GM19467 (cell line): ENCODE measurements around the gene CEP135.
A peak's percentile ranks its signal among the peaks of the same experiment; 100 is the strongest.
"Not testable (repeated sequence)": the region's sequence is repeated elsewhere in the genome, so short reads cannot be mapped to it uniquely, and the experiment has no call there.

Experiments used
- ATAC-seq: cut with Tn5 transposase; IDR thresholded peaks from one replicate; pipeline ENCODE4 v1.9.1; 2021; ENCODE audit warnings: mild to moderate bottlenecking, moderate library complexity; ENCODE audit not compliant: unreplicated experiment

The CEP135 gene

DNA sequence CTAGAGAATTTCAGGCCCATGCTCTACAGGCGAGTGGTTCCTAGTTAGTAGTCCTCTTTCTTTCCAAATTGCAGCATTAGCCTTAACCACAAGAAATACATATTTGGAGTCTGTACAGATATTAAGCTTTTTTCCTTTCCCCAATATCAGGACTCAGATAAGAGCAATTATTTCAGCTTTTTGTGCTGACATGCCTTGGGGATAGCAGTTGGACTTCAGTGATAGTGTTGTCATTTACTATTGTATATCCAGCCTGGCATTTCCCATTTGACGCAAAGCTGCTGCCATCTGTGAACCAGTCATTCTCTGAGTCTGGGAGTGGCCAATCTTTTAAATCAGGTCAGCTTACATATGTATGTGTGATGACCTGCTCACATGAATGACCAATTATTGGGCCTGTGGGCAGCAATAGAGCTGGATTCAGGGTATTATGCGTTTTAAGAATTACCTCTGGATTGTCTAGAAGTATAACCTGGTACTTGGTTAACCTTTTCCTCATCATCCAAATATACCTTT is 6.8 kb upstream of the CEP135 start:
- no peak for ATAC-seq

- ATAC-seq, result peak; percentile 32
Measured at GRCh38 chr4:55947254-55947882, 1.4 kb upstream of the CEP135 start.

GRCh38 chr4:55947912-55948725 is 626 bp upstream of the CEP135 start:
- no peak for ATAC-seq

- no peak for ATAC-seq
Measured at GRCh38 chr4:55949482-55949802, 697 bp downstream of the CEP135 start.

DNA sequence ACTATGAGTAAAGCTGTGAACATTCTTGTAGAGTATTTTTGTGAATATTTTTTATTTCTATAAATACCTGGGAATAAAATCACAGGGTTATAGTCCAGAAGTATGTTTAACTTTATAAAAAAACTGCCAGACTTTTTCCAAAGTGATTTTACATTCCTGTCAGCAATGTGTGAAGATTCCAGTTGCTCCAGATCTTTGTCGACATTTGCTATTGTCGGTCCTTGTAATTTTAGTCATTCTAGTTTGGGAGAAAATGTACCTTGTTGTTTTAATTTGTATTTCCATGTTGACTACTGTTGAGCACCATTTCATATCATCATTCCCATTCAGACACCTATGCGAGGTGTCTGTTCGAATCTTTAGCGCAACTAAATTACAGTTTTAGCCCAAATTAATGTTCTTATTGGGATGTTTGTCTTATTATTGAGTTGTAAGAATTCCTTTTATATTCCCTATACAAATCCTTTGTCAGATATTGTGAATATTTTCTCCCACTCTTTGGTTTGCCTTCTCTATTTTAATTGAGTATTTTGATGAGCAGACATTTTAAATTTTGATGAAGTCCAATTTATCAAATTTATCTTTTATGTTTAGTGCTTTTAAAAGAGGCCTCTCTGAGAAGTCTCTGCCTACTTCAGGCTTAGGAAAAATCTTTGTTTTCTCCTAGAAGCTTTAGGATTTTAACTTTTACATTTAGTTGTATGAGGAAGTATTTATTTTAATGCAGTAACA is 2.6 kb downstream of the CEP135 start:
- no peak for ATAC-seq

- no peak for ATAC-seq
Measured at GRCh38 chr4:55955710-55956109, 7.0 kb downstream of the CEP135 start.

GRCh38 chr4:55959655-55960054 is 10.9 kb downstream of the CEP135 start:
- ATAC-seq, result no peak

DNA sequence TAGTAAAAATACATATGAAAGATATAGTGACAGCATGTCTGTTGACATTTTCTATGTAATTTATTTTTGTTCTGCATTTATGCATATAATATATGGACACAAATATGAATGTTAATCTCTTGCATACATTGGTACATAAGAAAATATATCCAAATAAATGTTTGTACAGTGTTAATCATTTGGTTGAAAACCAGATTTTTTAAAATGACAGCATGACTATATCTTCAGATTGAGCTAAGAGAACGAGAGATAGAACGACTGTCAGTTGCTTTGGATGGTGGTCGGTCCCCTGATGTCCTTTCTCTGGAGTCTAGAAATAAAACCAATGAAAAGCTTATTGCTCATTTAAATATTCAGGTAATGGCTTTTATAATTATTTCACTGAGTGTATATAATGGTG is 15.3 kb downstream of the CEP135 start:
- no peak for ATAC-seq

GRCh38 chr4:55965585-55965984 is 16.8 kb downstream of the CEP135 start:
- no peak for ATAC-seq

GRCh38 chr4:55966324-55966723 is 17.6 kb downstream of the CEP135 start:
- ATAC-seq, result not testable (repeated sequence)

GRCh38 chr4:55967376-55967775 is 18.6 kb downstream of the CEP135 start:
- ATAC-seq, result no peak

DNA sequence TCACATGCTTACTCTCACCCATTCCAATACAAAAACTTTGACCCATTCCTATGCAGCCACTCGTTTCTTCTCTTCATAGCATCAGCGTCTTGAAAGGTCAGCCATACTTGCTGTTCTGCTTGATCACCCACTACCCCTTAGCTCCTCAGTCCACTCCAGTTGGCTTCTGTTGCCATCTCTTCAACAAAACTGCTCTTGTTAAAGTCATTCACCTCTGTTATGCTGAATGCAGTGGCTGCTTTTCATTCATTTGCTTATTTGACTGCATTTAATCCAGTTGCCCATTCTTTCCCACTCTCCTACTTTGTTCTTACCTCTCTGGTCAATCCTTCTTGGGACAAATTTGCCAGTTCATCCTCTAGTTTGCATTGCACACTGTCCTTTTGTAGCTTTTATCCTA is 24.9 kb downstream of the CEP135 start:
- ATAC-seq, result no peak

DNA sequence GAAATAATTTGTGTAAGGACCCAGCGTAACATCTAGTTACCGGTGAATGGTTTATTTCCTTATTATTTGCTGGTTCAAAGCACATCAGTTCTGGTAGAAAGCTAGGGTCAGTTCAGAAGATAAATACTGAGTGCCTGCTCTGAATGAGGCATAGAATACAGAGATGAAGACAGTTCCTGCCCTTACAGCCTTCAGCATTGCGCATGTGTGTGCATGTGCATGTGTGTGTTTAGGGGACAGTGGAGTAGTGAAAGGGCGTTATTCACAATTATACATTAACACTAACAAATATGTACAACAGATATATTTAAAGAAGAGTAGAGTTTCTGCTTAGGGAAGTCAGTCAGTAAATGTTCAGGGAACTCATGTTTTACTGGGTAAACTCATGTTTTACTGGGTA is 29.1 kb downstream of the CEP135 start:
- ATAC-seq, result no peak

DNA sequence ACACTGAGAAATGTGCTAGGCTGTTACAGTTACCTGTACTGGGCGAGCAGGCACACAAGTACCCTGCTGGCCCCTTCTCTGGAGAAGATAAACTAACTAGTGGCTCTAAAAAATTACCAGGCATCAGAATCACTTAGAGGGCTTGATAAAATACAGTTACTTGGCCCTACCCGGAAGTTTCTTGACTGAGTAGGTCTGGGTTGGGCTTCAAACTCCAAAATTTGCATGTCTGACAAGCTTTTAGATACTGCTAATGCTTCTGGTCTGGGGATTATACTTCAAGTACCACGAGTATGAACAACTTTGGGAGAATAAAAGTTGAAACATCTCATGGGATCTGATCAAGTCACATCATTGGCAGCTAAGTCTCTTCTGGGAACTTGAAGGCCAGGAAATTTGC is 30.8 kb downstream of the CEP135 start:
- no peak for ATAC-seq

- ATAC-seq, result no peak
Measured at GRCh38 chr4:55980725-55981124, 32.0 kb downstream of the CEP135 start.

- no peak for ATAC-seq
Measured at GRCh38 chr4:55982976-55983375, 34.2 kb downstream of the CEP135 start.

- ATAC-seq, result no peak
Measured at GRCh38 chr4:55989766-55990165, 41.0 kb downstream of the CEP135 start.

- peak; percentile 67 for ATAC-seq
Measured at GRCh38 chr4:55993994-55994663, 45.4 kb downstream of the CEP135 start.

GRCh38 chr4:55996646-55997045 is 47.9 kb downstream of the CEP135 start:
- ATAC-seq, result no peak

DNA sequence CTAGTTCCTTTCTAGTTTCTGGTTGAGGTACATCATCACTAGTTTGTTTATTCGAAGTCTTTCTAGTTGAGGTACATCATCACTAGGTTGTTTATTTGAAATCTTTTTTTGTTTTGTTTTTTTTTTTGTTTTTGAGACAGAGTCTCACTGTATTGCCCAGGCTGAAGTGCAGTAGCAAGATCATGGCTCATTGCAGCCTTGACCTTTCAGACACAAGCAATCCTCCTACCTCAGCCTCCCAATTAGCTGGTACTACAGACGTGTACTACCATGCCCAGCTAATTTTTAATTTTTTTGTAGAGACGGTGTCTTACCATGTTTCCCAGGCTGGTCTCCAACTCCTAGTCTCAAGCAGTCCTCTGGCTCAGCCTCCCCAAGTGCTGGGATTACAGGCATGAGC is 54.9 kb downstream of the CEP135 start:
- ATAC-seq, result no peak

DNA sequence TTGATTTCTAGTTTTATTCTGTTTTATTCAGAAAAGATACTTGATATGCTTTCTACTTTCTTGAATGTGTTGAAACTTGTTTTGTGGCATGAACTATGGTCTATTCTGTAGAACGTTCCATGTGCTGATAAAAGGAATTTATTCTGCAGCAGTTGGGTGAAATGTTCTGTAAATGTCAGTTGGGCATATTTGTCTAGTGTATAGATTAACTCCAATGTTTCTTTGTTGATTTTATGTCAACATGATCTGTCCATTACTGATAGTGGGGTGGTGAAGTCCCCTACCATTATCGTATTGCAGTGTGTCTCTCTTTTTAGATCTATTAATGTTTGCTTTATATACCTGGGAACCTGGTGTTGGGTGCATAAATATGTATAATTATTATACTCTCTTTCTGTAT is 55.5 kb downstream of the CEP135 start:
- no peak for ATAC-seq
